Measurements from ENCODE around the gene AGFG1. TPM values are rescaled to one million over a fixed set of nuclear protein-coding genes. Genes with fewer than 3 reads are reported as not detected.

Gene AGFG1
- polyA plus RNA-seq, 4 donors = 65.6 to 83.0 (median 72.3) TPM

- DNase-seq (ENCODE audit: low read depth in 4 of 4, low spot score in 2 of 4) = no peak
These were observed 11.1 kb upstream of the AGFG1 start for GRCh38 chr2:227460833-227461232.

DNA sequence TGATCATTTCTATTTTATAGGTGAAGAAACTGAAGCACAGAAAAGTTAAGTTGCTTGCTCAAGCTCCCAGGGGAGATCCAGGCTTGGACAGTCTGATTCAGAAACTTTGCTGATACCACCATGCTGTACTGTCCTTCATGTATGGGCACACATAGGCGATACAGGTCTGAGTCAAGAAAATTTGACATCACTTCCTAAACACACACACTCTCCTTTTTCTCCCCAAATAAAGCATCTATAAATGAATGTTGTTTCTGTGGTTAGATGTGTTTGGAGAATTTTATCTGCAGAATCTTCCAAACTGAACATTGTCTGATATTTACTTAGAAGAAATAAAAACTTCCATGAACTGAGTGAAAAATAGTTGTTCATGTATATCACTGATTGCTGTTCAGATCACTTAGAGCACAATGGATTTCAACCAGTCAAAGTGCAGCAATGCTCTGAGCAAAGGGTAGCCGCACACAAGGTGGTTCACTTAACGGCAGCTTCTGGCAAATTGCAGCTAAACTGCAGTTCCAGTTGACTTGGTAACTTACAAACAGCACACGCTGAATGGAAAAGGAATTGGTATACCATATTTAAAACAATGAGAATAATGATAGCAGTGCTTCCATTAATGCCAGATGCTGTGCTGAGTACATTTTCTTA is 10.0 kb upstream of the AGFG1 start:
- DNase-seq (ENCODE audit: low read depth in 4 of 4, low spot score in 2 of 4) = no peak

DNA sequence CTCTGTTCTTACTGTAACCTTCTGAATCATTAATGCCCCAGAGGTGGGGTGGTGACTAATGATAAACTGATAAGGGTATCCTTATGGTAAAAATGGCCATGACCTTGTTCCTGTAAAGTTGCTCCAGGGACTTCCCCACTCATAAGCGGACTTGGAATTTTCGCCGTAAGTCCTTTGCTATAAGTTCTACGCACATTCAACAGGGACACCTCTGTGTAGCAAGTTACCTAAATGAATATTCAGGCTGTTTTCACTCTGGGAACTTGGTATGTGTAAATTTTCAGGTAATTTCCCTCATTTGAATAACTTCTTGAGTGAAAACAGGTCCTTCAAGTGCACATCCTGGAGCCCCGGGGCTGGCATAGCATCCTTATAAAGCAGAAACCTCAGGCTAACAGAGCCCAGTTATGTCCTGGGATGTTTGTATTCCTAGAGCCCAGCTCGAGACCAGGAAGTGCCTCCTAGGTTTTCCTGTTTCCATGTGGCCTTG is 9.4 kb upstream of the AGFG1 start:
- DNase-seq (ENCODE audit: low read depth in 4 of 4, low spot score in 2 of 4) = no peak

GRCh38 chr2:227462972-227463931 is 8.7 kb upstream of the AGFG1 start:
- no peak for DNase-seq (ENCODE audit: low read depth in 4 of 4, low spot score in 2 of 4)

DNA sequence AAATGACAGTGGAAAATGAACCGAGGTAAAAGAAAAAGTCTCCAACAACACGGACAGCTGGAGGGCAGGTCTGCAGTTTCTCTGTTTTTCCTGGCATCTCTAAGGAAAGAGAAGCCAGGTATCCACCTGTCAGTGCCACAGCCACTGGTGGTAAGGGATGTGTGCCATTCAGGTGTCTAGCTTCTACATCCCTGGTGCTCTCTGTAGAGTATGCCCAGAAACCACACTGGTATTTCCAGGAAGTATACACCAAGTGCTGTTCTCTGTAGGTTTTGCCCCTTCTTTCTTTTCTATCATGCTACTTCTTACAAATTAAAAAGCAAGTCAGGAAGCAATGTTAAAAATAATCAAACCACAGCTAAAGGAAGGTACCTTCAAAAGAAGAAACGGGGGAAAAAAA is 7.6 kb upstream of the AGFG1 start:
- DNase-seq (ENCODE audit: low read depth in 4 of 4, low spot score in 2 of 4) = no peak

DNA sequence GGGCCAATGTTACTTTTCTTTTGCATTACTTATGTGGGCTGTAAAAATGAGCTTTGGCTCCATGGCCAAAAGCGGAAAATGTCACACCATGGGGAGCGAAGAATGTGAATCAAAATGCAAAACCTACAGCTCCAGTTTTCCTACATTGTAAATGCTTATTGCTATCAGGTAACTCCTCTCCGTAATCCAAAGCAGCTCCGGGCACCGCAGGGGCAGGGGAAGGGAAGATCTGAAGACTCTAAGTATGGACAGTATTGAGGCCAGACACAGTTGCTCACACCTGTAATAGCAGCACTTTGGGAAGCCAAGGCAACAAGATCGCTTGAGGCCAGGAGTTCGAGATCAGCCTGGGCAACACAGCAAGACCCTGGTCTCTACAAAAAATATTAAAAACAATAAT is 7.1 kb upstream of the AGFG1 start:
- DNase-seq (ENCODE audit: low read depth in 4 of 4, low spot score in 2 of 4) = no peak

- DNase-seq (ENCODE audit: low read depth in 4 of 4, low spot score in 2 of 4) = no peak
These were observed 4.9 kb upstream of the AGFG1 start for GRCh38 chr2:227466887-227467600.

DNA sequence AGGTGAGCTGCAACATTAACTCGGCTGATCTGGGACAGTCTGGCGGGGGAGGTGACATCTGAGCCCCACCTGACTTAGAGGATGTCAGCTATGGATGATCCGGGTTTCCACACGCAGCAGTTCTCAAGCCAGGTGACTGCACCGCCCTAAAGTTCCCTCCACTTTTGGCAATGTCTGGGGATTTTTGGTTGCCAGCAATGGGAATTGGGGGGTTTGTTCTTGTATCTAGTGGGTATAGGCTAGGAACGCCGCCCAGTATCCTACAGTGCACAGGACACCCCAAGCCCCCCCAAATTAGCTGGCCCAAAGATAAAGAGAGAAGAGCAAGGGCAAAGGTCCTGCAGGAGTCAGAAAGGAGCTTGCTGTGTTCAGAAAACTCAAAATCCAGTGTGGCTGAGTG is 544 bp upstream of the AGFG1 start:
- no peak for DNase-seq (ENCODE audit: low read depth in 4 of 4, low spot score in 2 of 4)

DNA sequence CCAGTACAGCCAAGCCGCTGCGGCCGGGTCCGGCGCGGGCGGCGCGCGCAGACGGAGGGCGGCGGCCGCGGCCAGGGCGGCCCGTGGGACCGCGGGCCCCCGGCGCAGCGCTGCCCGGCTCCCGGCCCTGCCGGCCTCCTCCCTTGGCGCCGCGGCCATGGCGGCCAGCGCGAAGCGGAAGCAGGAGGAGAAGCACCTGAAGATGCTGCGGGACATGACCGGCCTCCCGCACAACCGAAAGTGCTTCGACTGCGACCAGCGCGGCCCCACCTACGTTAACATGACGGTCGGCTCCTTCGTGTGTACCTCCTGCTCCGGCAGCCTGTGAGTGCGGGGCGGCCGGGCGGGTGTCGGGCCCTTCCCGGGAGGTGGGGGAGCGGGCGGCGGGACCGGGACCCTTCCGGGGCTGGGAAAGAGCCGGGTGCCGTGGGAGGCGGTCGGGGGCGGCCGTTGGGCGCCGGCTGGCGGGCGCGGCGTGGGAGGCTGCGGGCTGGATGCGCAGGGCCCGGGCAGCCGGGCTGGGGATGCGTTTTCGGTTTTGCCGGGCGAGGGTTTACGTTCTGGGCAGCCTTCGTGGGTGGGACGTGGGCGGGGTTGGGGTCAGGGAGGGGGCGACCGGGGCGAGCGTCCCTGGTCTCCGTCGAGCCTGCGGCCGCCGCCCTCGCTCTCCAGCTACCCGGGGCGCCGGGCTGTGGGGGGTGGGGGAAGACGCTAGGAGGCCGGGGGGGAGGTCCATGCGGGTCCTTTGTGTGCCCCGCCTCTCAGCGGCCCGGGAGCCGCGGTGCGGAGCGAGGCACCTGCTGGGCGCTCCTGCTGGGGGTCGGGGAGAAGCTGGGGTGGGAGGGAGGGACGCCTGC is 537 bp downstream of the AGFG1 start:
- DNase-seq (ENCODE audit: low read depth in 4 of 4, low spot score in 2 of 4) = peak in 2 of 4 donors; percentile 15 to 32

DNA sequence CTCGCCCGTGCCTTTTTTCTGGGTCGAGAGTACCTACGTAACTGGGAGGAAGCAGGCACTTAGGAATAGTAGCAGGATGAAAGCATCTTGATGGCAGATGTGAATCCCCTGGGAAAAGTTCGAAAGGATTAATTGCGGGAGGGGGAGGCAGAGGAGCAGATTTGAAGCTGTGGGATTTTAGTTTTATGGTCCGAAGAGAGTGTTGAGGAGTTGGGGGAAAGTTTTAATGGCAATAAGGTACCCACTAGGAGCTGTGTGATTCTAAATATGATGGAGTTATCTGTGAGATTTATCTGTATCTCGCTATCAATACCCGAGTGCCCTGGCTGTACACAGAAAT is 1.1 kb downstream of the AGFG1 start:
- DNase-seq (ENCODE audit: low read depth in 4 of 4, low spot score in 2 of 4) = peak in 1 of 4 donors; percentile 13

- no peak for DNase-seq (ENCODE audit: low read depth in 4 of 4, low spot score in 2 of 4)
These were observed 1.9 kb downstream of the AGFG1 start for GRCh38 chr2:227473806-227474205.

DNA sequence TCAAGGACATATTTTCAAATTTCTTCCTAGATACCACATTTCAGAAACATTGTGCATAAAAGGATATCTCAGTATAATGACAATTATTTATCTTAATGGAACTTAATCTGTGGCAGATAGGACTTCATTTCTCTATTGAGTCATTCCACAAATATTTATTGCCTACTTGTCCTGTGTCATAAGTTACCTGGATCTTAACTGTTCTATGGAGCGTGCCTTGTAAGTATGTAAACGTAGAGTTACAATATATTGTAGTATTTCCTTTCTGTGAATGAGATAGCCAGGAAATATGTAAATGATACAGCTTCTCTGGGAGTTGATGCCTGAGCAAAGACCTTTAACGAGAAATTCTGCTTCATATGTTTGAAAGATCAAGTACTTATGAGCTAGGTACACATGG is 2.5 kb downstream of the AGFG1 start:
- no peak for DNase-seq (ENCODE audit: low read depth in 4 of 4, low spot score in 2 of 4)

- no peak for DNase-seq (ENCODE audit: low read depth in 4 of 4, low spot score in 2 of 4)
These were observed 5.3 kb downstream of the AGFG1 start for GRCh38 chr2:227477291-227477690.

GRCh38 chr2:227479865-227480475 is 8.0 kb downstream of the AGFG1 start:
- no peak for DNase-seq (ENCODE audit: low read depth in 4 of 4, low spot score in 2 of 4)

DNA sequence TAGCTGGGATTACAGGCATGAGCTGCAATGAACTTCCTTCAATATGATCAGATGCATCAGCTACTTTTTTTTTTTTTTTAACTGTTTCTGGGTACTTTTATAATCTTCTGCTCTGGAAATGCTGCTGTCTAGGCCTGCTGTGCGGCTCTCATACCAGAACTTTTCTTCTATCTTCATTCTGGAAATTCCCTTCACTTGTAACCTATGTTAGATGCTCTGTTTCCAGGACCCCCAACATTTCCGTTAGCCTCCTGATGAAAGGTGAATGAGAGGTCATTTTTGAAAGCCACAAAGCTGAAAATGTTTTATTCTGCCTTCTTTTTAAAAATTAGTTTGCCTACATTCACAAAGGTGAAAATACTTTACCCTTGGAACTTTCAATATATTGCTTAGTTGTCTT is 8.6 kb downstream of the AGFG1 start:
- no peak for DNase-seq (ENCODE audit: low read depth in 4 of 4, low spot score in 2 of 4)

DNA sequence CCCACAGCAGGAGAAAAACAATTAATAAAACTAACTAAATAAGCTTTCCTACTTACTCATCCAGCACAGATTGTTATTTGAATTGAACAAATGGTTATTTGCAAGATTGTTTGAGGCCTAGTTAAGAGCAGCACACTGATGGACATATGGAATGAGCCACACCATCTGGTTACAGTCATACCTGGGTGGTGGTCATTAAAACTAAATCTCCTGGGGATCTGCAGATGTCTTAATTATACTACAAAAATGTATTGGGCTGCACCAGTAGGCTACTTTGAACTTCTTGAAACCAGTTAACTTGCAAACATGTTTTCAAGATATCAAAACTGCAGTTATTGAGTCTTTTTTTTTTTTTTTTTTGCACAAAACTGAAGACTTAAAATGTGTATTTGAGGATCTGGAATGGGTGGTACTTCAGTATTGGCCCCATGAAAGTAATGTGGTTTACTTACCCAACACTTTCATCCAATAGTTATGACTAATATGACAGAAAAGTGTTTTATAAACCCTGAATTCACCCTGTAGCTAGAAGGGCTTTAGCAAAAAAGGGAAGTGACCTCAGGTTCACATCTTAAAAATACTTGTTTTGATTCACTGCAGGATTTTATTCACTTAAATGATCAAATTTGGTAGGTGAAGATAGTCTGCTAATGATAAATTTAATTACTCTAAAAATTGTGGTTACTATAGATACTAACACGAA is 10.8 kb downstream of the AGFG1 start:
- no peak for DNase-seq (ENCODE audit: low read depth in 4 of 4, low spot score in 2 of 4)

GRCh38 chr2:227485429-227485828 is 13.5 kb downstream of the AGFG1 start:
- no peak for DNase-seq (ENCODE audit: low read depth in 4 of 4, low spot score in 2 of 4)

- no peak for DNase-seq (ENCODE audit: low read depth in 4 of 4, low spot score in 2 of 4)
These were observed 14.7 kb downstream of the AGFG1 start for GRCh38 chr2:227486688-227487087.

- no peak for DNase-seq (ENCODE audit: low read depth in 4 of 4, low spot score in 2 of 4)
These were observed 16.1 kb downstream of the AGFG1 start for GRCh38 chr2:227488045-227488444.
